Neural progenitor cell (in vitro differentiated cells): Measurements from ENCODE around the gene ALDH3B2. TPM values are rescaled to one million over a fixed set of nuclear protein-coding genes. Genes with fewer than 3 reads are reported as not detected.
"Not testable (repeated sequence)": the region's sequence is repeated elsewhere in the genome, so short reads cannot be mapped to it uniquely, and the experiment has no call there.

Source experiments
- DNase-seq: peaks from one replicate; pipeline ENCODE4 v3.0.0-alpha.2; 2016; ENCODE audit warnings: low spot score
- H2AFZ ChIP-seq: fragments of 200-600 bp; sonication (generic); replicated peaks from 2 replicates; pipeline ENCODE4 v1.6.1; 2016; ENCODE audit warnings: antibody characterized with exemption
- H3F3A ChIP-seq: fragments of 200-600 bp; sonication (generic); 2 replicates; pipeline ENCODE4 v1.6.1; 2016; ENCODE audit warnings: antibody characterized with exemption, low read depth
- H3K27ac ChIP-seq: fragments of 200-600 bp; sonication (generic); 2 replicates; pipeline ENCODE4 v1.5.1; 2016; ENCODE audit warnings: mild to moderate bottlenecking
- H3K27me3 ChIP-seq: fragments of 200-600 bp; sonication (generic); 2 replicates; pipeline ENCODE4 v1.6.1; 2016; ENCODE audit warnings: mild to moderate bottlenecking, moderate library complexity
- H3K36me3 ChIP-seq: fragments of 200-600 bp; sonication (generic); 2 replicates; pipeline ENCODE4 v1.5.1; 2016
- H3K4me1 ChIP-seq: fragments of 200-600 bp; sonication (generic); 2 replicates; pipeline ENCODE4 v1.6.1; 2016; ENCODE audit warnings: mixed run types
- H3K4me2 ChIP-seq: fragments of 200-600 bp; sonication (generic); 2 replicates; pipeline ENCODE4 v1.6.1; 2016
- H3K4me3 ChIP-seq: fragments of 200-600 bp; sonication (generic); 2 replicates; pipeline ENCODE4 v1.5.1; 2016
- H3K79me2 ChIP-seq: fragments of 200-600 bp; sonication (generic); 2 replicates; pipeline ENCODE4 v1.6.1; 2016; ENCODE audit warnings: low read depth
- H3K9ac ChIP-seq: fragments of 200-600 bp; sonication (generic); 2 replicates; pipeline ENCODE4 v1.6.1; 2016
- H3K9me3 ChIP-seq: fragments of 200-600 bp; sonication (generic); 2 replicates; pipeline ENCODE4 v1.5.1; 2016; ENCODE audit warnings: low read depth
- H4K20me1 ChIP-seq: fragments of 200-600 bp; sonication (generic); 2 replicates; pipeline ENCODE4 v1.6.1; 2016; ENCODE audit warnings: low read depth
- H3K27ac Mint-ChIP-seq: 3 replicates; pipeline ENCODE4 v1.8.0; 2021; ENCODE audit warnings: mixed read lengths
- H3K27me3 Mint-ChIP-seq: 2 replicates; pipeline ENCODE4 v1.8.0; 2022; ENCODE audit warnings: low read depth, mild to moderate bottlenecking, inconsistent platforms, moderate library complexity, mixed read lengths; ENCODE audit not compliant: insufficient read depth
- H3K36me3 Mint-ChIP-seq: 3 replicates; pipeline ENCODE4 v1.8.0; 2021; ENCODE audit warnings: mixed read lengths
- H3K4me1 Mint-ChIP-seq: 3 replicates; pipeline ENCODE4 v1.8.0; 2021; ENCODE audit warnings: mixed read lengths
- H3K4me3 Mint-ChIP-seq: 3 replicates; pipeline ENCODE4 v1.8.0; 2021; ENCODE audit warnings: mild to moderate bottlenecking, moderate library complexity, mixed read lengths
- H3K9me3 Mint-ChIP-seq: 3 replicates; pipeline ENCODE4 v1.8.0; 2020; ENCODE audit warnings: mixed read lengths
- EZH2 ChIP-seq: fragments of 200-600 bp; sonication (generic); IDR thresholded peaks from 2 replicates; pipeline ENCODE4 v1.6.1; 2017; ENCODE audit warnings: antibody characterized with exemption, mild to moderate bottlenecking, moderate library complexity
- EZH2phosphoT487 ChIP-seq: fragments of 200-600 bp; sonication (generic); IDR thresholded peaks from 2 replicates; pipeline ENCODE4 v1.6.1; 2017; ENCODE audit warnings: antibody characterized with exemption
- total RNA-seq: library from RNA; depleted of rRNA; stranded (reverse); fragments of >200 nt; gene quantifications from 2 replicates; pipeline ENCODE4 v1.2.3, GENCODE V29; 2015; ENCODE audit warnings: low replicate concordance
- TF ChIP-seq, protein P1 (sequence below): fragments of 200-600 bp; sonication (generic); IDR thresholded peaks from 2 replicates; pipeline ENCODE4 v1.5.1; 2017; ENCODE audit warnings: antibody characterized with exemption, mild to moderate bottlenecking

Gene ALDH3B2
- total RNA-seq, 1 donor from 2014 or later, result not detected

- H3K79me2 ChIP-seq, H3K9me3 Mint-ChIP-seq, H3F3A ChIP-seq, H3K4me3 Mint-ChIP-seq, H3K27ac Mint-ChIP-seq, H3K9ac ChIP-seq, H4K20me1 ChIP-seq, H3K36me3 Mint-ChIP-seq, H3K4me1 Mint-ChIP-seq, H3K9me3 ChIP-seq, H3K4me1 ChIP-seq, H3K27ac ChIP-seq, H3K36me3 ChIP-seq: not testable (repeated sequence)
- Histone ChIP-seq H3K4me3 (peak overlapping the region; percentile 48), H2AFZ (peak overlapping the region; percentile 72), H3K27me3 (peaks cover 43% of the 10 kb centered on the region), H3K4me2 (peak overlapping the region; percentile 76)
- H3K27me3 Mint-ChIP-seq, result peaks cover 28% of the 10 kb centered on the region
- peak; percentile 33 for DNase-seq
Measured at GRCh38 chr11:67711212-67711611, 36.8 kb upstream of the ALDH3B2 start.

DNA sequence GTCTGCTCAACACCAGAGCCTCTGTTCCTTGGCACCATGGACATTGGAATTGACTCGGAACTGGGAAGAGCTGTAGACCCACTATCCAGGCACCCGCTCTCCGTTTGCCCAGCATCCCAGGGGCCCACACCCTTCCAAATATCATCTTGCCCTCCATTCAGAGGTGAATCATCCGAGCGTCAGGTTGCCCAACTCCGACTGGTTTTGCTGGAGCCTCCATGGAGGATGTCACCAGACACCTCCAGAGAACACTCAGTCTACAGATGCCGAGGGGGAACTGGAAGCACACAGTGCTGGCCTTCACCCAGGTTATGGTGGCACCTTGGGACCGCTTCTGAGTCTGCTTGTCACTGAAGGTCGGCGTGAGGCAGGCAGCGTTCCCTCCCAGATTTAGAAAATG, 35.4 kb upstream of the ALDH3B2 start:
- not testable (repeated sequence) for H3K79me2 ChIP-seq, H3K4me2 ChIP-seq, H3K4me3 ChIP-seq, H2AFZ ChIP-seq, DNase-seq, H4K20me1 ChIP-seq, H3K36me3 Mint-ChIP-seq, H3K27ac Mint-ChIP-seq, H3K4me1 Mint-ChIP-seq, H3K4me3 Mint-ChIP-seq, H3K27ac ChIP-seq, H3K9me3 ChIP-seq, H3K36me3 ChIP-seq, H3K4me1 ChIP-seq, H3F3A ChIP-seq, H3K9ac ChIP-seq, H3K9me3 Mint-ChIP-seq
- H3K27me3 Mint-ChIP-seq, result peaks cover 26% of the 10 kb centered on the region
- H3K27me3 ChIP-seq, result peaks cover 43% of the 10 kb centered on the region

- H3K4me3 Mint-ChIP-seq, result no peak overlapping the region
- TF ChIP-seq, protein P1, sequence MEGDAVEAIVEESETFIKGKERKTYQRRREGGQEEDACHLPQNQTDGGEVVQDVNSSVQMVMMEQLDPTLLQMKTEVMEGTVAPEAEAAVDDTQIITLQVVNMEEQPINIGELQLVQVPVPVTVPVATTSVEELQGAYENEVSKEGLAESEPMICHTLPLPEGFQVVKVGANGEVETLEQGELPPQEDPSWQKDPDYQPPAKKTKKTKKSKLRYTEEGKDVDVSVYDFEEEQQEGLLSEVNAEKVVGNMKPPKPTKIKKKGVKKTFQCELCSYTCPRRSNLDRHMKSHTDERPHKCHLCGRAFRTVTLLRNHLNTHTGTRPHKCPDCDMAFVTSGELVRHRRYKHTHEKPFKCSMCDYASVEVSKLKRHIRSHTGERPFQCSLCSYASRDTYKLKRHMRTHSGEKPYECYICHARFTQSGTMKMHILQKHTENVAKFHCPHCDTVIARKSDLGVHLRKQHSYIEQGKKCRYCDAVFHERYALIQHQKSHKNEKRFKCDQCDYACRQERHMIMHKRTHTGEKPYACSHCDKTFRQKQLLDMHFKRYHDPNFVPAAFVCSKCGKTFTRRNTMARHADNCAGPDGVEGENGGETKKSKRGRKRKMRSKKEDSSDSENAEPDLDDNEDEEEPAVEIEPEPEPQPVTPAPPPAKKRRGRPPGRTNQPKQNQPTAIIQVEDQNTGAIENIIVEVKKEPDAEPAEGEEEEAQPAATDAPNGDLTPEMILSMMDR, result no peak
- TF ChIP-seq EZH2phosphoT487 (no peak), EZH2 (no peak)
- peaks cover 9% of the 10 kb centered on the region for H3K27me3 Mint-ChIP-seq
- H2AFZ ChIP-seq, result no peak overlapping the region
- no peaks in the 10 kb centered on the region for H3K9me3 Mint-ChIP-seq
- peaks cover 10% of the 10 kb centered on the region for H3K4me1 ChIP-seq
- H3K4me3 ChIP-seq, result no peak overlapping the region
- no peak overlapping the region for H3K9ac ChIP-seq
- no peaks in the 10 kb centered on the region for H3K36me3 Mint-ChIP-seq
- peaks cover 11% of the 10 kb centered on the region for H3K27me3 ChIP-seq
- no peaks in the 10 kb centered on the region for H3K79me2 ChIP-seq
- peaks cover 8% of the 10 kb centered on the region for H3F3A ChIP-seq
- H3K4me2 ChIP-seq, result no peak overlapping the region
- H3K4me1 Mint-ChIP-seq, result peaks cover 6% of the 10 kb centered on the region
- H4K20me1 ChIP-seq, result no peaks in the 10 kb centered on the region
- H3K36me3 ChIP-seq, result no peaks in the 10 kb centered on the region
- DNase-seq, result no peak
- no peak overlapping the region for H3K27ac ChIP-seq
- no peak overlapping the region for H3K27ac Mint-ChIP-seq
- no peaks in the 10 kb centered on the region for H3K9me3 ChIP-seq
Measured at GRCh38 chr11:67705264-67705663, 30.8 kb upstream of the ALDH3B2 start.

DNA sequence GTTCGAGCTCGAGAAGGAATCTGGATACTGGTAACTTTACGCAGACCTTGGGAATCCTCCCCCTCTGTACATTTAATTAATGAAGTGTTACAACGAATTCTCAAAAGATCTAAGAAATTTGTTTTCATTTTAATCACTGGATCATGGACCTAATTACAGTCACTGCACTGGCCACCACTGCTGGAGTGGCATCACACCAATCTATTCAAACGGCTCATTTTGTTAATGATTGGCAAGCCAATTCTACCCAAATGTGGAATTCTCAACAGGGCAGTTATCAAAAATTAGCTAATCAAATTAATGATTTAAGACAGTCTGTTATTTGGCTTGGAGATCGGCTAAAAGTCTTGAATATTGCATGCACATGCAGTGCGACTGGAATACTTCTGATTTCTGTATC, 30.1 kb upstream of the ALDH3B2 start:
- Histone ChIP-seq H3K4me3 (no peak overlapping the region), H3K79me2 (no peaks in the 10 kb centered on the region), H3K4me1 (peaks cover 12% of the 10 kb centered on the region), H3K27ac (no peak overlapping the region), H3F3A (peaks cover 10% of the 10 kb centered on the region), H2AFZ (no peak overlapping the region), H3K9me3 (no peaks in the 10 kb centered on the region), H3K4me2 (no peak overlapping the region), H3K9ac (no peak overlapping the region), H3K36me3 (no peaks in the 10 kb centered on the region), H4K20me1 (no peaks in the 10 kb centered on the region), H3K27me3 (peaks cover 6% of the 10 kb centered on the region)
- Mint-ChIP-seq H3K4me3 (no peak overlapping the region), H3K36me3 (no peaks in the 10 kb centered on the region), H3K4me1 (peaks cover 7% of the 10 kb centered on the region), H3K27me3 (peaks cover 5% of the 10 kb centered on the region), H3K9me3 (no peaks in the 10 kb centered on the region), H3K27ac (no peak overlapping the region)
- DNase-seq, result no peak
- TF ChIP-seq, protein P1, result no peak
- TF ChIP-seq EZH2phosphoT487, result no peak
- TF ChIP-seq EZH2, result no peak

GRCh38 chr11:67703709-67704108, 29.3 kb upstream of the ALDH3B2 start:
- not testable (repeated sequence) for H3K9me3 Mint-ChIP-seq

More at GRCh38 chr11:67703709-67704108, 29.3 kb upstream of the ALDH3B2 start:
- H3K4me2 ChIP-seq, H3K4me3 Mint-ChIP-seq, H3K4me3 ChIP-seq, H3K9ac ChIP-seq, H3K79me2 ChIP-seq, H2AFZ ChIP-seq, H3K27ac Mint-ChIP-seq, H3K36me3 Mint-ChIP-seq, H4K20me1 ChIP-seq, H3K4me1 Mint-ChIP-seq, H3F3A ChIP-seq, H3K27me3 ChIP-seq, H3K36me3 ChIP-seq, H3K27me3 Mint-ChIP-seq, DNase-seq, H3K27ac ChIP-seq, H3K9me3 ChIP-seq: not testable (repeated sequence)
- H3K4me1 ChIP-seq, result peaks cover 12% of the 10 kb centered on the region
